ENCODE data around the gene KIF2C. TPM values are rescaled to one million over a fixed set of nuclear protein-coding genes. Genes with fewer than 3 reads are reported as not detected.

The KIF2C gene
- polyA plus RNA-seq, 3 donors: 0.13 to 0.29 (median 0.24) TPM

DNA sequence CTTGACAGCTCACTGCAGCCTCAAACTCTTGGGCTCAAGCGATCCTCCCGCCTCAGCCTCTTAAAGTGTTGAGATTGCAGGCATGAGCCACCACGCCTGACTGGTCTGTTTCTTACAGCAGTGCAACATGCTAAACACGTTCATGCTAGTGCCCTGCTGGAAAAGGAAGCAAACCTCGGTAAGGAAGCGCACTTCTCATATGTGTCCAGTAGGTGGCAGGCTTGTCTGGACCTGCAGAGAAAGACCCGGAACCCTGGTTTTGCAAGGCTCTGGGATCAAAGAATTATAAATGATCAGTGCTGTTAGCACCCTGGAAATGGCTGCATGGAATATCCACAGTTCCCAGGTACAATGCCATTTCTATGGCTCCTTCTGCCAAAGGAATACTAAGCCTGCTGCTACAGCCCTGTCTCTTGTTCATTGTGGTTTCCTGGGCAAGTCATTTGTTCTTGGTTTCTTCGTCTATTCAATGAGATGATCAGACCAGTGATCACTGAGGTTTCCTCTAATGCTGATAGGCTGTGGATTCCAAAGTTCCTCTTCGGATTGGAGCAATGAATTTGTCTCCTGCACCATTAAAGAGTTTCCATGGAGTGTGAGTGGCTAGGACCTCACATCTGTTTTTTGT, 24.6 kb upstream of the KIF2C start:
- peaks cover 0 to 2% (median 0%) of the 10 kb centered on the region in 7 donors for H3K9me3 Mint-ChIP-seq
- Histone ChIP-seq H3K36me3 (replicated peaks in 1 of 2; ENCODE audit: control insufficient read depth in 1 of 2, insufficient read depth in 2 of 2, low read length in 2 of 2) (no peaks in the 10 kb centered on the region), H3K27ac (ENCODE audit: low read depth in 1 of 2, low read length in 2 of 2) (no peak overlapping the region), H3K9ac (ENCODE audit: insufficient read depth, low read length, poor library complexity, severe bottlenecking) (no peak overlapping the region), H3K4me2 (replicated peaks; ENCODE audit: extremely low read depth, low read length, poor library complexity, severe bottlenecking) (peak overlapping the region; percentile 39), H3K9me3 (replicated peaks in 1 of 2; ENCODE audit: control insufficient read depth in 1 of 2, insufficient read depth in 1 of 2, low read length in 2 of 2) (no peaks in the 10 kb centered on the region), H4K20me1 (ENCODE audit: insufficient read depth, low read length) (no peaks in the 10 kb centered on the region), H2AFZ (ENCODE audit: insufficient read depth, low read depth, low read length, poor library complexity, severe bottlenecking) (peak overlapping the region; percentile 62), H3K4me1 (ENCODE audit: control insufficient read depth in 1 of 2, insufficient read depth in 2 of 2, low read length in 2 of 2) (peaks cover 8 to 19% of the 10 kb centered on the region in 2 donors), H3K4me3 (replicated peaks in 1 of 3; ENCODE audit: low read depth in 2 of 3, low read length in 3 of 3) (no peak overlapping the region), H3K79me2 (ENCODE audit: insufficient read depth, low read length) (no peaks in the 10 kb centered on the region), H3K27me3 (ENCODE audit: control insufficient read depth in 2 of 2, insufficient read depth in 2 of 2, low read length in 2 of 2) (no peaks in the 10 kb centered on the region)
- H3K36me3 Mint-ChIP-seq: no peaks in the 10 kb centered on the region
- H3K4me1 Mint-ChIP-seq: peaks cover 26% of the 10 kb centered on the region
- 0% methylated on average over 7 of the region's 9 CpGs for WGBS (ENCODE audit: insufficient coverage)
- peaks cover 5 to 14% (median 12%) of the 10 kb centered on the region in 3 donors for H3K27me3 Mint-ChIP-seq (ENCODE audit: low read depth in 3 of 3)
- TF ChIP-seq, protein P1, sequence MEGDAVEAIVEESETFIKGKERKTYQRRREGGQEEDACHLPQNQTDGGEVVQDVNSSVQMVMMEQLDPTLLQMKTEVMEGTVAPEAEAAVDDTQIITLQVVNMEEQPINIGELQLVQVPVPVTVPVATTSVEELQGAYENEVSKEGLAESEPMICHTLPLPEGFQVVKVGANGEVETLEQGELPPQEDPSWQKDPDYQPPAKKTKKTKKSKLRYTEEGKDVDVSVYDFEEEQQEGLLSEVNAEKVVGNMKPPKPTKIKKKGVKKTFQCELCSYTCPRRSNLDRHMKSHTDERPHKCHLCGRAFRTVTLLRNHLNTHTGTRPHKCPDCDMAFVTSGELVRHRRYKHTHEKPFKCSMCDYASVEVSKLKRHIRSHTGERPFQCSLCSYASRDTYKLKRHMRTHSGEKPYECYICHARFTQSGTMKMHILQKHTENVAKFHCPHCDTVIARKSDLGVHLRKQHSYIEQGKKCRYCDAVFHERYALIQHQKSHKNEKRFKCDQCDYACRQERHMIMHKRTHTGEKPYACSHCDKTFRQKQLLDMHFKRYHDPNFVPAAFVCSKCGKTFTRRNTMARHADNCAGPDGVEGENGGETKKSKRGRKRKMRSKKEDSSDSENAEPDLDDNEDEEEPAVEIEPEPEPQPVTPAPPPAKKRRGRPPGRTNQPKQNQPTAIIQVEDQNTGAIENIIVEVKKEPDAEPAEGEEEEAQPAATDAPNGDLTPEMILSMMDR (IDR thresholded peaks at IDR 0.05): peak; percentile 90
- intact Hi-C loops (cut with micrococcal nuclease): no loop called here
- peak; percentile 66 to 79 (median 79) for DNase-seq
- no peak overlapping the region for H3K4me3 Mint-ChIP-seq
- H3K27ac Mint-ChIP-seq: peak overlapping the region in 1 of 7 donors; percentile 42

DNA sequence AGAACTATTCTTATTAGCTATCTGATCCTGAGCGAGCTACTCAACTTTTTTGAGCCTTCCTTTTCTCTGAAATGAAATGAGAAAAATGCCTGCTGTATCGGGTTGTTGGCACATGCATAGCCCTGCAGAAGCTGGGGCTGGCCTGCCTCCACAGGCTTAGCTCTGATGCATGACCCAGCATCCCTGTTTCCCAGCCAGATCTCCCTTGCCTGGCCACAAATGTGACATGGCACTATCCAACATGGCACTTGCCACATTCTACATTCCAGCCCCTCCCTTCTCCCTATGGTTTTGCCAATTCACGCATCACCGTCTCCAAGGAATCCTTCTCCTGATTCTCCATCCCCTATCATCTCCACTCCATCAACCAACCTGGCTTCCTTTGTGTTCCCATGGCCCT, 22.5 kb upstream of the KIF2C start:
- H3K4me3 Mint-ChIP-seq: no peak overlapping the region
- no peak overlapping the region for H3K4me2 ChIP-seq (replicated peaks; ENCODE audit: extremely low read depth, low read length, poor library complexity, severe bottlenecking)
- peaks cover 19 to 35% of the 10 kb centered on the region in 2 donors for H3K4me1 ChIP-seq (ENCODE audit: control insufficient read depth in 1 of 2, insufficient read depth in 2 of 2, low read length in 2 of 2)
- 97% methylated on average over 4 of the region's 4 CpGs for WGBS (ENCODE audit: insufficient coverage)
- H3K9me3 ChIP-seq (replicated peaks in 1 of 2; ENCODE audit: control insufficient read depth in 1 of 2, insufficient read depth in 1 of 2, low read length in 2 of 2): no peaks in the 10 kb centered on the region
- intact Hi-C loops (cut with micrococcal nuclease): no loop called here
- no peaks in the 10 kb centered on the region for H3K36me3 ChIP-seq (replicated peaks in 1 of 2; ENCODE audit: control insufficient read depth in 1 of 2, insufficient read depth in 2 of 2, low read length in 2 of 2)
- H3K79me2 ChIP-seq (ENCODE audit: insufficient read depth, low read length): no peaks in the 10 kb centered on the region
- H4K20me1 ChIP-seq (ENCODE audit: insufficient read depth, low read length): no peaks in the 10 kb centered on the region
- TF ChIP-seq, protein P1 (IDR thresholded peaks at IDR 0.05): no peak
- no peak overlapping the region for H3K9ac ChIP-seq (ENCODE audit: insufficient read depth, low read length, poor library complexity, severe bottlenecking)
- H3K27me3 ChIP-seq (ENCODE audit: control insufficient read depth in 2 of 2, insufficient read depth in 2 of 2, low read length in 2 of 2): no peaks in the 10 kb centered on the region
- H3K27ac Mint-ChIP-seq: no peak overlapping the region
- H3K36me3 Mint-ChIP-seq: no peaks in the 10 kb centered on the region
- H2AFZ ChIP-seq (ENCODE audit: insufficient read depth, low read depth, low read length, poor library complexity, severe bottlenecking): no peak overlapping the region
- H3K9me3 Mint-ChIP-seq: peaks cover 0 to 2% (median 0%) of the 10 kb centered on the region in 7 donors
- peaks cover 4 to 12% (median 7%) of the 10 kb centered on the region in 3 donors for H3K27me3 Mint-ChIP-seq (ENCODE audit: low read depth in 3 of 3)
- H3K4me1 Mint-ChIP-seq: peaks cover 44% of the 10 kb centered on the region
- DNase-seq: no peak
- H3K4me3 ChIP-seq (replicated peaks in 1 of 3; ENCODE audit: low read depth in 2 of 3, low read length in 3 of 3): no peak overlapping the region
- no peak overlapping the region for H3K27ac ChIP-seq (ENCODE audit: low read depth in 1 of 2, low read length in 2 of 2)

All from CD14-positive monocyte (primary cell).